Thyroid gland (tissue), 4 donors: ENCODE data around the gene ZNF511. TPM values are rescaled to one million over a fixed set of nuclear protein-coding genes. Genes with fewer than 3 reads are reported as not detected.
A peak's percentile ranks its signal among the peaks of the same experiment; 100 is the strongest.

Experiments
- DNase-seq, 2 donors: peaks; one replicate each; pipeline ENCODE4 v3.0.0-alpha.2; 2019
- H3K27ac ChIP-seq, 3 donors: fragments of 200-600 bp; sonication (generic); 1 replicate in 2 of 3; 2 replicates in 1 of 3; pipeline ENCODE4 v1.5.1; 2016 to 2019; ENCODE audit warnings: mild to moderate bottlenecking in 1 of 3, moderate library complexity in 1 of 3
- H3K27me3 ChIP-seq: fragments of 200-600 bp; sonication (generic); one replicate; pipeline ENCODE4 v1.5.1; 2019
- H3K36me3 ChIP-seq, 2 donors: fragments of 200-600 bp; sonication (generic); one replicate each; pipeline ENCODE4 v1.5.1; 2016 to 2019
- H3K4me1 ChIP-seq, 2 donors: fragments of 200-600 bp; sonication (generic); one replicate each; pipeline ENCODE4 v1.5.1; 2017 to 2019
- H3K4me3 ChIP-seq, 3 donors: fragments of 200-600 bp; sonication (generic); replicated peaks in 1 of 3; 1 replicate in 2 of 3; 2 replicates in 1 of 3; pipeline ENCODE4 v1.5.1; 2016; ENCODE audit warnings: mild to moderate bottlenecking in 1 of 3
- H3K9me3 ChIP-seq: fragments of 200-600 bp; sonication (generic); one replicate; pipeline ENCODE4 v1.5.1; 2017
- POLR2A ChIP-seq, 2 donors: fragments of 450-650 bp; IDR thresholded peaks; one replicate each; pipeline ENCODE4 v1.6.1; 2017; ENCODE audit warnings: antibody characterized with exemption in 2 of 2, mild to moderate bottlenecking in 2 of 2, moderate library complexity in 1 of 2
- WGBS, 2 donors: methylation state at CpG; one replicate each; pipeline ENCODE4 v1.1.5; 2017; 5-methylcytosine and 5-hydroxymethylcytosine counted together
- intact Hi-C: fragments of 100-400 bp; cut with DNase I; formaldehyde crosslinking; loops from one replicate; pipeline ENCODE4 v1.15.1; 2023
- total RNA-seq, 4 donors: library from RNA; depleted of rRNA; stranded (reverse); fragments of >200 nt; gene quantifications; one replicate each; pipeline ENCODE4 v1.2.3, GENCODE V29; 2016
- TF ChIP-seq, protein P1 (sequence below), 6 experiments: fragments of 200-600 bp in 3 of 6; fragments of 450-650 bp in 3 of 6; sonication (generic) in 3 of 6; IDR thresholded peaks; one replicate each; pipeline ENCODE4 v1.5.1; 2016 to 2019; ENCODE audit warnings: antibody characterized with exemption in 6 of 6, mild to moderate bottlenecking in 2 of 6, inconsistent platforms in 1 of 6, moderate library complexity in 1 of 6

The ZNF511 gene
- total RNA-seq, 4 donors from 2014 or later, result 22.0 to 53.6 (median 26.2) TPM

DNA sequence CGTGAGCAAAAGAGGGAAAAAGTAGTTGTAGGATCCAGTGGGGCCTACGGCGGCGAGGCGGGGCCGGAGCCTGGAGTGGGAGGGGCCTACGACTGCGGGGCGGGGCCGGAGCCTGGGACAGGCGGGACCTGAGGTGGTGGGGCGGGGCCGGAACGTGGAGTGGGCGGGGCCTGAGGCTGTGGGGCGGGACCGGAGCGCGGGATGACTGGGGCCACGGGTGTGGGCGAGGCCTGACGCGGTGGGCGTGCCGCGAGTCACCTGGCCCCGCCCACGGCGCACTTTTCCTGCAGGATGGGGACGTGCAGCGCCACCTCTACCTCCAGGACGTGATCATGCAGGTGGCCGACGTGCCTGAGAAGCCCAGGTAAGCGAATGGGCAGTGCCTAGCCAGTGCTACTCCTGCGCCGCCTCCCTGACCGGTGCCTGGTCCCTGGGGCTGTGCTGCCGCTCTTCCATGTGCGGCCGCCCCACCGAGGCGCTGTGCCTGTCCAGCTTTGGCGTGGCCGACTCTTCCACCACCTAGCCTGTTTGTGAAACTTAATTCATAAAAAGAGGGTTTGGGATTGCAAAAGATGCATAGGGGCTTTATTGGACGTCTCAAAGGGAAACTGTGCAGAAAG, 496 bp downstream of the ZNF511 start:
- H3K27me3 ChIP-seq, result no peaks in the 10 kb centered on the region
- peak overlapping the region; percentile 51 to 99 (median 86) for H3K4me3 ChIP-seq
- peak overlapping the region; percentile 86 to 99 (median 97) for H3K27ac ChIP-seq
- peak; percentile 88 to 89 for DNase-seq
- no peaks in the 10 kb centered on the region for H3K9me3 ChIP-seq
- peaks cover 0 to 10% of the 10 kb centered on the region in 2 donors for H3K36me3 ChIP-seq
- H3K4me1 ChIP-seq, result peaks cover 18 to 19% of the 10 kb centered on the region in 2 donors
- TF ChIP-seq POLR2A (IDR thresholded peaks at IDR 0.05), result no peak
- TF ChIP-seq, protein P1, sequence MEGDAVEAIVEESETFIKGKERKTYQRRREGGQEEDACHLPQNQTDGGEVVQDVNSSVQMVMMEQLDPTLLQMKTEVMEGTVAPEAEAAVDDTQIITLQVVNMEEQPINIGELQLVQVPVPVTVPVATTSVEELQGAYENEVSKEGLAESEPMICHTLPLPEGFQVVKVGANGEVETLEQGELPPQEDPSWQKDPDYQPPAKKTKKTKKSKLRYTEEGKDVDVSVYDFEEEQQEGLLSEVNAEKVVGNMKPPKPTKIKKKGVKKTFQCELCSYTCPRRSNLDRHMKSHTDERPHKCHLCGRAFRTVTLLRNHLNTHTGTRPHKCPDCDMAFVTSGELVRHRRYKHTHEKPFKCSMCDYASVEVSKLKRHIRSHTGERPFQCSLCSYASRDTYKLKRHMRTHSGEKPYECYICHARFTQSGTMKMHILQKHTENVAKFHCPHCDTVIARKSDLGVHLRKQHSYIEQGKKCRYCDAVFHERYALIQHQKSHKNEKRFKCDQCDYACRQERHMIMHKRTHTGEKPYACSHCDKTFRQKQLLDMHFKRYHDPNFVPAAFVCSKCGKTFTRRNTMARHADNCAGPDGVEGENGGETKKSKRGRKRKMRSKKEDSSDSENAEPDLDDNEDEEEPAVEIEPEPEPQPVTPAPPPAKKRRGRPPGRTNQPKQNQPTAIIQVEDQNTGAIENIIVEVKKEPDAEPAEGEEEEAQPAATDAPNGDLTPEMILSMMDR (IDR thresholded peaks at IDR 0.05), result no peak
- intact Hi-C loops, result no loop called here
- WGBS, 2 donors, result 65 to 73% methylated on average over 14 to 17 of the region's 46 CpGs

DNA sequence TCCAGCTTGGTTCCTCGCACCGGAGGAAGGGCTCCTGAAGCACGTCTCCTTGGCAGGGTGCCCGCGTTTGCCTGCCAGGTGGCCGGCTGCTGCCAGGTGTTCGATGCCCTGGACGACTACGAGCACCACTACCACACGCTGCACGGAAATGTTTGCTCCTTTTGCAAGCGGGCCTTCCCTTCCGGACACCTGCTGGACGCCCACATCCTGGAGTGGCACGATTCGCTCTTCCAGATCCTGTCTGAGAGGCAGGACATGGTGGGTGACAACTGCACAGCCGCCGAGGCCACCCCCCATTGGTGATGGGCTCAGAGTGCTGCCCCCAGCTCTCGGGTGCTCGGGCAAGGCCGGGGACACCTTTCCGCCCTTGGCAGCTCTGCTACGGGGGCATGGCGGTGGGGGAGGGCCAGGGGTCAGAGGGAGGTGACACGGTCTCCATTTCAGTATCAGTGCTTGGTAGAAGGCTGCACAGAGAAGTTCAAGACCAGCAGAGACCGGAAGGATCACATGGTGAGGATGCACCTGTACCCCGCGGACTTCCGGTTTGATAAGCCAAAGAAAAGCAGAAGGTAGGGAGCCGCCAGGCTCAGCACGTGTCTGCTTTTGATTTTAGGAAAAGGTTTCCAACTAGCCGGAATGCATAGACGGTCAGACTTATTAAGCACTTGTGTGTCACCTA, 1.1 kb downstream of the ZNF511 start:
- TF ChIP-seq, protein P1 (IDR thresholded peaks at IDR 0.05), result no peak
- no peak for TF ChIP-seq POLR2A (IDR thresholded peaks at IDR 0.05)
- intact Hi-C loops, result loop anchor here (5.0 kb wide), 2 partner anchors 48 to 67 kb away; partner anchors contain the start of gene PAOX
- H3K4me1 ChIP-seq, result peaks cover 18 to 19% of the 10 kb centered on the region in 2 donors
- WGBS, 2 donors, result 79 to 86% methylated on average over 15 to 33 of the region's 33 CpGs
- H3K27me3 ChIP-seq, result no peaks in the 10 kb centered on the region
- no peak overlapping the region for H3K4me3 ChIP-seq
- peak; percentile 44 to 52 for DNase-seq
- H3K27ac ChIP-seq, result no peak overlapping the region
- no peaks in the 10 kb centered on the region for H3K9me3 ChIP-seq
- peaks cover 0 to 10% of the 10 kb centered on the region in 2 donors for H3K36me3 ChIP-seq

DNA sequence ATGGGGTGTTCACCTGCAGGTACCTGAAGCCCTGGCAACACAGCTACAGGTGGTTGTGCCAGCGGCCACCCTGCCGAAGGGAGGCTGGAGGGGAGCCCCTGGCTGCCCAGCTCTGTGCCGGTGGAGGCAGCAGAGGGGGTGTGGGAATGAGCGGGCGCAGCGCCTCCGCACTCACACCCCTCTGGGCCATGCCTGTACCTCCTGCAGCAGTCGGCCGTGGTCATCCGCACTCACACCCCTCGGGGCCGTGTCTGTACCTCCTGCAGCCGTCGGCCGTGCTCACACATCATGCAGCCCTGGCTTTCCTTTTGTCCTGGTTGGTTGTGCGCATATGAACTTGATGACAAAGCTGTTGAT, 1.7 kb downstream of the ZNF511 start:
- Histone ChIP-seq H3K4me1 (peaks cover 18 to 19% of the 10 kb centered on the region in 2 donors), H3K27ac (no peak overlapping the region), H3K9me3 (no peaks in the 10 kb centered on the region), H3K4me3 (no peak overlapping the region), H3K36me3 (peaks cover 0 to 10% of the 10 kb centered on the region in 2 donors), H3K27me3 (no peaks in the 10 kb centered on the region)
- 95% methylated on average over 14 to 16 of the region's 16 CpGs for WGBS, 2 donors
- TF ChIP-seq, protein P1 (IDR thresholded peaks at IDR 0.05), result no peak
- TF ChIP-seq POLR2A (IDR thresholded peaks at IDR 0.05), result no peak
- intact Hi-C loops, result loop anchor here (5.0 kb wide), 2 partner anchors 48 to 67 kb away; partner anchors contain the start of gene PAOX
- no peak for DNase-seq

DNA sequence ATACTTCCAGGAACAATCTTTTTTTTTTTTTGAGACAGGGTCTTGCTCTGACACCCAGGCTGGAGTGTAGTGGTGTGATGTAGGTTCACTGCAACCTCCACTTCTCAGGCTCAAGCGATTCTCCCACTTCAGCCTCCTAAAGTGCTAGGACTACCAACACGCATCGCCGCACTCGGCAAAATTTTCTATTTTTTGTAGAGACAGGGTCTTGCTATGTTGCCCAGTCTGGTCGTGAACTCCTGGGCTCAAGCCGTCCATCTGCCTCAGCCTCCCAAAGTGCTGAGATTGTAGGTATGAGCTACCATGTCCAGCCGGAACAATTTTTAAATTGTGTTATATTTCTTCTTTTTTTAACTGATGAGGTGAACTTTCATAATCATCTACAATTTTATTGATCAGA, 2.1 kb downstream of the ZNF511 start:
- Histone ChIP-seq H3K4me1 (peaks cover 18 to 19% of the 10 kb centered on the region in 2 donors), H3K4me3 (no peak overlapping the region), H3K27me3 (no peaks in the 10 kb centered on the region), H3K9me3 (no peaks in the 10 kb centered on the region), H3K36me3 (peaks cover 0 to 10% of the 10 kb centered on the region in 2 donors), H3K27ac (no peak overlapping the region)
- WGBS, 2 donors, result 95 to 96% methylated on average over 8 of the region's 8 CpGs
- no peak for DNase-seq
- TF ChIP-seq POLR2A (IDR thresholded peaks at IDR 0.05), result no peak
- TF ChIP-seq, protein P1 (IDR thresholded peaks at IDR 0.05), result no peak
- intact Hi-C loops, result loop anchor here (5.0 kb wide), 2 partner anchors 48 to 67 kb away; partner anchors contain the start of gene PAOX

DNA sequence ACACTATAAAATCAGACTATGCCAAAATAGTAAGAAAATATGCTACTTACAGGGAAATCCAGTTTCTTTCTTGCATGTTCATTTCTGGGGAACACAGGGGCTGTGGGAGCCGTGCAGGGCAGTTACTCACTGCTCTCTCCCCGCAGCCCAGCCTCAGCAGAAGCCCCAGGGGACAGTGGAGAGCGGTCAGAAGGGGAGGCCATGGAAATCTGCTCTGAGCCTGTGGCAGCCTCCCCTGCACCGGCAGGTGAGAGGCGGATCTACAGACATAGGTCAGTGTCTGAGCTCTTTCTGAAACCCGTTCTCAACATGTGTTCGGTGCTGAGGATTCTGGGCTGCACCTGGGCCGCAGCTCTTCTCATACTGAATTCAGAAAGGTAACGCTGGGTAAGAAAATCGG, 2.9 kb downstream of the ZNF511 start:
- Histone ChIP-seq H3K4me1 (peaks cover 16 to 18% of the 10 kb centered on the region in 2 donors), H3K4me3 (no peak overlapping the region), H3K27me3 (no peaks in the 10 kb centered on the region), H3K36me3 (peaks cover 0 to 10% of the 10 kb centered on the region in 2 donors), H3K9me3 (no peaks in the 10 kb centered on the region), H3K27ac (no peak overlapping the region)
- 91 to 94% methylated on average over 10 of the region's 10 CpGs for WGBS, 2 donors
- DNase-seq, result no peak
- TF ChIP-seq POLR2A (IDR thresholded peaks at IDR 0.05), result no peak
- TF ChIP-seq, protein P1 (IDR thresholded peaks at IDR 0.05), result no peak
- intact Hi-C loops, result loop anchor here (5.0 kb wide), 2 partner anchors 49 to 66 kb away; partner anchors contain the start of gene PAOX
